CD14-positive monocyte (primary cell): Measurements from ENCODE around the gene ANXA1. TPM values are rescaled to one million over a fixed set of nuclear protein-coding genes. Genes with fewer than 3 reads are reported as not detected.
A peak's percentile ranks its signal among the peaks of the same experiment; 100 is the strongest.

Source experiments
- DNase-seq, 3 donors: peaks; one replicate each; pipeline ENCODE4 v3.0.0-alpha.2; 2011 to 2022
- H2AFZ ChIP-seq: 2 replicates; pipeline ENCODE4 v1.6.0; 2012; ENCODE audit warnings: mild to moderate bottlenecking, low read depth, low read length, inconsistent platforms; ENCODE audit not compliant: insufficient read depth, poor library complexity, severe bottlenecking
- H3K27ac ChIP-seq, 2 donors: 1 replicate in 1 of 2; 2 replicates in 1 of 2; pipeline ENCODE4 v1.5.1; 2012 to 2013; ENCODE audit warnings: low read length in 2 of 2, control low read depth in 1 of 2, inconsistent platforms in 1 of 2, low read depth in 1 of 2, mild to moderate bottlenecking in 1 of 2
- H3K27me3 ChIP-seq, 2 donors: one replicate each; pipeline versions ENCODE4 v1.6.0 to v1.6.1; 2011 to 2013; ENCODE audit warnings: low read length in 2 of 2; ENCODE audit not compliant: control insufficient read depth in 2 of 2, insufficient read depth in 2 of 2
- H3K36me3 ChIP-seq, 2 donors: replicated peaks in 1 of 2; 1 replicate in 1 of 2; 2 replicates in 1 of 2; pipeline versions ENCODE4 v1.5.1 to v1.6.1; 2012 to 2013; ENCODE audit warnings: low read length in 2 of 2, control low read depth in 1 of 2, inconsistent platforms in 1 of 2, mild to moderate bottlenecking in 1 of 2; ENCODE audit not compliant: insufficient read depth in 2 of 2, control insufficient read depth in 1 of 2
- H3K4me1 ChIP-seq, 2 donors: 1 replicate in 1 of 2; 2 replicates in 1 of 2; pipeline versions ENCODE4 v1.5.1 to v1.6.1; 2012 to 2013; ENCODE audit warnings: low read length in 2 of 2, control low read depth in 1 of 2, inconsistent platforms in 1 of 2, mild to moderate bottlenecking in 1 of 2, moderate library complexity in 1 of 2; ENCODE audit not compliant: insufficient read depth in 2 of 2, control insufficient read depth in 1 of 2
- H3K4me2 ChIP-seq: replicated peaks from 2 replicates; pipeline ENCODE3; 2012; ENCODE audit warnings: low read length, moderate library complexity, mild to moderate bottlenecking; ENCODE audit not compliant: poor library complexity, severe bottlenecking; ENCODE audit errors: extremely low read depth
- H3K4me3 ChIP-seq, 3 experiments: fragments of 200-600 bp in 1 of 3; sonication (generic) in 1 of 3; replicated peaks in 1 of 3; 1 replicate in 2 of 3; 2 replicates in 1 of 3; pipeline ENCODE4 v1.5.1; 2011 to 2013; ENCODE audit warnings: low read length in 3 of 3, mild to moderate bottlenecking in 3 of 3, control low read depth in 2 of 3, low read depth in 2 of 3, inconsistent platforms in 1 of 3, moderate library complexity in 1 of 3
- H3K79me2 ChIP-seq: 2 replicates; pipeline ENCODE4 v1.6.0; 2012; ENCODE audit warnings: mild to moderate bottlenecking, control low read depth, inconsistent platforms, low read length, moderate library complexity; ENCODE audit not compliant: insufficient read depth
- H3K9ac ChIP-seq: 2 replicates; pipeline ENCODE4 v1.6.0; 2017; ENCODE audit warnings: low read length, mild to moderate bottlenecking; ENCODE audit not compliant: insufficient read depth, poor library complexity, severe bottlenecking
- H3K9me3 ChIP-seq, 2 donors: replicated peaks in 1 of 2; 1 replicate in 1 of 2; 2 replicates in 1 of 2; pipeline versions ENCODE4 v1.5.1 to v1.6.1; 2012 to 2013; ENCODE audit warnings: low read length in 2 of 2, control low read depth in 1 of 2; ENCODE audit not compliant: control insufficient read depth in 1 of 2, insufficient read depth in 1 of 2
- H4K20me1 ChIP-seq: 2 replicates; pipeline ENCODE4 v1.6.0; 2012; ENCODE audit warnings: mild to moderate bottlenecking, low read length, control low read depth, moderate library complexity; ENCODE audit not compliant: insufficient read depth
- H3K27ac Mint-ChIP-seq, 7 donors: one replicate each; pipeline ENCODE4 v1.8.0; 2020; ENCODE audit warnings: mild to moderate bottlenecking in 7 of 7, mixed read lengths in 7 of 7, moderate library complexity in 6 of 7, inconsistent platforms in 2 of 7
- H3K27me3 Mint-ChIP-seq, 3 donors: one replicate each; pipeline ENCODE4 v1.8.0; 2021 to 2022; ENCODE audit warnings: low read depth in 3 of 3, mild to moderate bottlenecking in 3 of 3, mixed read lengths in 3 of 3, moderate library complexity in 3 of 3, inconsistent platforms in 1 of 3
- H3K36me3 Mint-ChIP-seq, 2 donors: one replicate each; pipeline ENCODE4 v1.8.0; 2020; ENCODE audit warnings: mixed read lengths in 2 of 2, inconsistent platforms in 1 of 2, mild to moderate bottlenecking in 1 of 2
- H3K4me1 Mint-ChIP-seq: one replicate; pipeline ENCODE4 v1.8.0; 2020; ENCODE audit warnings: mild to moderate bottlenecking, mixed read lengths
- H3K4me3 Mint-ChIP-seq, 2 donors: one replicate each; pipeline ENCODE4 v1.8.0; 2020; ENCODE audit warnings: mild to moderate bottlenecking in 2 of 2, mixed read lengths in 2 of 2, moderate library complexity in 1 of 2
- H3K9me3 Mint-ChIP-seq, 7 donors: one replicate each; pipeline ENCODE4 v1.8.0; 2020 to 2022; ENCODE audit warnings: mixed read lengths in 7 of 7, mild to moderate bottlenecking in 6 of 7, moderate library complexity in 6 of 7, inconsistent platforms in 2 of 7
- WGBS: methylation state at CpG from one replicate; pipeline ENCODE4 v1.1.5; 2013; ENCODE audit warnings: missing lambda C conversion rate; ENCODE audit not compliant: insufficient coverage; 5-methylcytosine and 5-hydroxymethylcytosine counted together
- intact Hi-C, 2 donors: fragments of 100-400 bp; cut with micrococcal nuclease; formaldehyde crosslinking; loops; one replicate each; pipeline versions ENCODE4 v1.15.0 to v1.15.1; 2023
- polyA plus RNA-seq, 3 donors: library from polyadenylated mRNA; depleted of rRNA in 1 of 3; unstranded in 2 of 3; stranded (reverse) in 1 of 3; fragments of 300-500 nt in 2 of 3; fragments of >200 nt in 1 of 3; fragmentation: Illumina TruSeq in 2 of 3; gene quantifications; 1 replicate in 2 of 3; 2 replicates in 1 of 3; pipeline ENCODE4 v1.2.3, GENCODE V29; 2012 to 2021
- TF ChIP-seq, protein P1 (sequence below): fragments of 200-600 bp; IDR thresholded peaks from one replicate; pipeline ENCODE4 v1.8.0; 2022; ENCODE audit warnings: antibody characterized with exemption, mild to moderate bottlenecking

Gene ANXA1
- polyA plus RNA-seq, 3 donors = 992 to 1,546 (median 1,157) TPM

DNA sequence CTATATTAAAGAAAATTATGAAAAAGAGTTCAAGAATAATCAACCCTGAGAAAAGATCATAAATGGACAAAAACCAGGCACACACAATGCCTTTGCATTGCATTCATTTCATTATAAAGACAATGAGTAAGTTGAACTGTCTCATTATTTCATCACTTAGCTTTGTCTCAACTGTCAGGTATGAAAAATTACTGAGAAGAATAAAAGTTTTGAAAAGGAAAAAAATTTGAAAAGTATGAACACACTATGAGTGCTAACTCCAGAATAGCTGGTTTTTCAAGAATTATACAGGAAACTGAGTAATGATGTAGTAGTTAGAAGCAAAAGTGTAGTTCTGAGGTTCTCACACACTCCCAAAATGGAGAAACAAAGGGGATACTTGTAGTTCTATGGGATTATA is 16.3 kb upstream of the ANXA1 start:
- Histone ChIP-seq H3K4me1 (peaks cover 25 to 44% of the 10 kb centered on the region in 2 donors), H4K20me1 (no peaks in the 10 kb centered on the region), H3K9me3 (no peaks in the 10 kb centered on the region), H3K27me3 (no peaks in the 10 kb centered on the region), H3K9ac (no peak overlapping the region), H3K79me2 (no peaks in the 10 kb centered on the region), H3K36me3 (no peaks in the 10 kb centered on the region), H3K4me3 (no peak overlapping the region), H3K27ac (no peak overlapping the region), H3K4me2 (no peak overlapping the region), H2AFZ (no peak overlapping the region)
- TF ChIP-seq, protein P1, sequence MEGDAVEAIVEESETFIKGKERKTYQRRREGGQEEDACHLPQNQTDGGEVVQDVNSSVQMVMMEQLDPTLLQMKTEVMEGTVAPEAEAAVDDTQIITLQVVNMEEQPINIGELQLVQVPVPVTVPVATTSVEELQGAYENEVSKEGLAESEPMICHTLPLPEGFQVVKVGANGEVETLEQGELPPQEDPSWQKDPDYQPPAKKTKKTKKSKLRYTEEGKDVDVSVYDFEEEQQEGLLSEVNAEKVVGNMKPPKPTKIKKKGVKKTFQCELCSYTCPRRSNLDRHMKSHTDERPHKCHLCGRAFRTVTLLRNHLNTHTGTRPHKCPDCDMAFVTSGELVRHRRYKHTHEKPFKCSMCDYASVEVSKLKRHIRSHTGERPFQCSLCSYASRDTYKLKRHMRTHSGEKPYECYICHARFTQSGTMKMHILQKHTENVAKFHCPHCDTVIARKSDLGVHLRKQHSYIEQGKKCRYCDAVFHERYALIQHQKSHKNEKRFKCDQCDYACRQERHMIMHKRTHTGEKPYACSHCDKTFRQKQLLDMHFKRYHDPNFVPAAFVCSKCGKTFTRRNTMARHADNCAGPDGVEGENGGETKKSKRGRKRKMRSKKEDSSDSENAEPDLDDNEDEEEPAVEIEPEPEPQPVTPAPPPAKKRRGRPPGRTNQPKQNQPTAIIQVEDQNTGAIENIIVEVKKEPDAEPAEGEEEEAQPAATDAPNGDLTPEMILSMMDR = no peak
- no peaks in the 10 kb centered on the region for H3K9me3 Mint-ChIP-seq
- H3K27me3 Mint-ChIP-seq = no peaks in the 10 kb centered on the region
- no peak for DNase-seq
- no peak overlapping the region for H3K27ac Mint-ChIP-seq
- no peak overlapping the region for H3K4me3 Mint-ChIP-seq
- peaks cover 35% of the 10 kb centered on the region for H3K4me1 Mint-ChIP-seq
- H3K36me3 Mint-ChIP-seq = no peaks in the 10 kb centered on the region
- intact Hi-C loops = no loop called here

DNA sequence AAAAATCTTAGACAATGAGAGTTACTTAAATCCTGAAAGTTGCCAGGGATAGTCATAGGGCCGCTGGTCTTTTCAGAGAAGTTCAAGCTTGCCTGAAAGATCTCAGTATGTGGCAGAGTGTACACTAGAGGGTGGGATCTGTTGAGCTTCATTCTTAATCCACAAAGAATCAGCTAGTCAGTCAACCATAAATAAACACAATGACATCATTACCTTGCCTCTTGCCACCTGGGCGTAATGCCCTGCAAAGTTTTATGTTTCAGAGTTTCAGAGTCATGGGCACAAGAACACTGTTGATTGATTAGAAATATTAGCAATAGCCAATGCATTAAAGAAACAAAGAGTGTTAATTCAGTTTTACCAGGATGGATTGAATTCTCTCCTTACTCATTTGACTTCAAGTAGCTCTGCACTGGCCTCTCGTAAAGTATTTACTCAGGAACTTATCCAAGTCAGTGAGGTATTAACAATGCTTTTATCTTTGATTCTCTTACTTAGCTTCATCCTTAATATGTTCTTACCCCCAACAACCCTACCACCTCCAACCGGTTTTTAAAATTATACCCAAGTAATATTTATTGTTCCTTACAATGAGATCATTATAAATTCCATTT is 14.3 kb upstream of the ANXA1 start:
- no peaks in the 10 kb centered on the region for H3K36me3 ChIP-seq
- peaks cover 25% of the 10 kb centered on the region for H3K4me1 Mint-ChIP-seq
- H3K36me3 Mint-ChIP-seq = no peaks in the 10 kb centered on the region
- no peaks in the 10 kb centered on the region for H4K20me1 ChIP-seq
- no peaks in the 10 kb centered on the region for H3K9me3 ChIP-seq
- TF ChIP-seq, protein P1 = no peak
- no peak overlapping the region for H3K4me2 ChIP-seq
- H2AFZ ChIP-seq = no peak overlapping the region
- H3K9ac ChIP-seq = no peak overlapping the region
- H3K27me3 Mint-ChIP-seq = no peaks in the 10 kb centered on the region
- DNase-seq = no peak
- H3K9me3 Mint-ChIP-seq = no peaks in the 10 kb centered on the region
- H3K4me3 ChIP-seq = no peak overlapping the region
- H3K4me3 Mint-ChIP-seq = no peak overlapping the region
- intact Hi-C loops = no loop called here
- H3K79me2 ChIP-seq = no peaks in the 10 kb centered on the region
- no peaks in the 10 kb centered on the region for H3K27me3 ChIP-seq
- peaks cover 15 to 28% of the 10 kb centered on the region in 2 donors for H3K4me1 ChIP-seq
- H3K27ac ChIP-seq = no peak overlapping the region
- no CpG with 5 or more reads among the region's 4 CpGs for WGBS
- peak overlapping the region in 1 of 7 donors; percentile 24 for H3K27ac Mint-ChIP-seq
